ENCODE results near the gene ARAP2. TPM values are rescaled to one million over a fixed set of nuclear protein-coding genes. Genes with fewer than 3 reads are reported as not detected.

Gene ARAP2
- total RNA-seq, 2 experiments from 2014 or later: 34.7 to 35.5 TPM

DNA sequence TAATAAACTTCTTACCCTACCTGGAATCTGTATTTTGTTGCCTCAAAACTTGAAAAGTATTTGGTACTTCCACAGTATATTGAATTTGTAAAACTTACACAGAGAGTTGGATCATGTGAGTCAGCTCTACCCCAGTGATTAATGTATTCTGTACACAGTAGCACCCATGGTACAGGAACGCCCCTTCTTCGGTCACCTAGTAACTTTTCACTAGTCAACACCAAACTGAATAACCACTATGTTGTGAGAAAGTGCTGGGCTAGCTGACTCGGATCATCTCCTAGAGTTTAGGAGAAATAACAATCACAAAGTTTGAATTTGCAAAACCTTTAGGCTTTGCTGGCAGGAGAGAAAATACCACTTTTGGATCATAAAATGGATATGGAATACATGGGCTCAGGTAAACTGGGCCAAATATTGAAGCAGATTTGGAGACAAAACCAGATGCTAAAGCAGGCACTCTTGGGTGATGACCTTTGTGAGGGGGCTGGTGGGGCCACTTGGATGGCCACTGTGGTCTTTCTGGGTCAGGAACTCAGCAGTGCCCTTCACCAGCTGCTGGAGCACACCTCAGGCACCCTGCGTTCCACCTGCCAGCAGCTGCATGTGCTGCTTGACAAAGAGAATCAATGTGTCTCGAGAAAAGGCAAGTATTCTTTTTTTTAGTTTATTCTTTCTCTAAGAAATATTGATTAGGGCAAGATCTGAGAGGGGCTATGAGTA, 37.2 kb upstream of the ARAP2 start, which contains the start of gene DTHD1:
Gene DTHD1 (plus strand): TSS at position 233 of the 723 bp plus-strand sequence. CDS start 143 bp downstream, at position 376.
- ATAC-seq (no peak), DNase-seq (no peak)
- Mint-ChIP-seq H3K4me3 (peak within 1 kb of the TSS; percentile 31), H3K27ac (no peak within 1 kb of the TSS), H3K27me3 (ENCODE audit: low read depth) (no peaks in the 10 kb centered on the region), H3K9me3 (ENCODE audit: insufficient read depth) (no peaks in the 10 kb centered on the region), H3K36me3 (ENCODE audit: low read depth) (peaks cover 5% of the 10 kb centered on the region), H3K4me1 (ENCODE audit: low read depth) (peaks cover 64% of the 10 kb centered on the region)
- ChIA-PET CTCF (interaction anchor here (1.3 to 3.2 kb wide), 4 partner anchors 9 to 38 kb away, joined by 4 to 19 read pairs (median 8); partner anchors contain the start of gene ARAP2), POLR2A (interaction anchor here (0.5 to 1.9 kb wide), 2 partner anchors 33 to 37 kb away, joined by 3 to 10 read pairs; partner anchors contain the start of gene ARAP2)

GRCh38 chr4:36280555-36280954, 36.2 kb upstream of the ARAP2 start:
- H3K9me3 Mint-ChIP-seq (ENCODE audit: insufficient read depth): no peaks in the 10 kb centered on the region
- ATAC-seq (peak; percentile 26), DNase-seq (no peak)
- no peak overlapping the region for H3K4me3 Mint-ChIP-seq
- ChIA-PET CTCF (interaction anchor here (1.1 to 3.2 kb wide), 4 partner anchors 10 to 120 kb away, joined by 3 to 19 read pairs (median 7); partner anchors contain the start of gene ARAP2), POLR2A (interaction anchor here (1.9 kb wide), 1 partner anchor 36 kb away, joined by 10 read pairs; the partner anchor contains the start of gene ARAP2)
- no peak overlapping the region for H3K27ac Mint-ChIP-seq
- H3K4me1 Mint-ChIP-seq (ENCODE audit: low read depth): peaks cover 54% of the 10 kb centered on the region
- peaks cover 2% of the 10 kb centered on the region for H3K36me3 Mint-ChIP-seq (ENCODE audit: low read depth)
- H3K27me3 Mint-ChIP-seq (ENCODE audit: low read depth): no peaks in the 10 kb centered on the region

DNA sequence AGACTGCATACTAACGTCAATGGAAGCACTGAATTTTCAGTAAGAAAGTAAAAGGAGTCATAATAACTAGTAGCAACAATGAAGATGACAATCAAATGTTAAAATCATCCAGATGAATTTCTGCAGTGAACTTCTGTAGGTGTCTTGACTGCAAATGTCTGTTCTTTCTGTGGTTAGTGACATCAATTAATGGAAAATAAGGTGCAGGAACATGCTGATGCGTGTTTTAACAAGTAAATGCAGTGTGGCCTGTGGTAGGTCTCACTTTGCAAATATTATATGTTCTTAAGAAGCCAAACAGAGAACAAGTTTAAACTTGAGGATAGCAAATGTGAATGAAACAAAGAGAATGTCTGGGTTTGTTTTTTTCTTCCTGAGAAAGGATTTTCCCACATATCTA, 34.5 kb upstream of the ARAP2 start:
- ChIA-PET POLR2A (no interaction called here), CTCF (no interaction called here)
- Mint-ChIP-seq H3K36me3 (ENCODE audit: low read depth) (peaks cover 2% of the 10 kb centered on the region), H3K4me3 (no peak overlapping the region), H3K27ac (no peak overlapping the region), H3K27me3 (ENCODE audit: low read depth) (no peaks in the 10 kb centered on the region), H3K9me3 (ENCODE audit: insufficient read depth) (no peaks in the 10 kb centered on the region), H3K4me1 (ENCODE audit: low read depth) (peaks cover 37% of the 10 kb centered on the region)
- DNase-seq: no peak
- no peak for ATAC-seq

DNA sequence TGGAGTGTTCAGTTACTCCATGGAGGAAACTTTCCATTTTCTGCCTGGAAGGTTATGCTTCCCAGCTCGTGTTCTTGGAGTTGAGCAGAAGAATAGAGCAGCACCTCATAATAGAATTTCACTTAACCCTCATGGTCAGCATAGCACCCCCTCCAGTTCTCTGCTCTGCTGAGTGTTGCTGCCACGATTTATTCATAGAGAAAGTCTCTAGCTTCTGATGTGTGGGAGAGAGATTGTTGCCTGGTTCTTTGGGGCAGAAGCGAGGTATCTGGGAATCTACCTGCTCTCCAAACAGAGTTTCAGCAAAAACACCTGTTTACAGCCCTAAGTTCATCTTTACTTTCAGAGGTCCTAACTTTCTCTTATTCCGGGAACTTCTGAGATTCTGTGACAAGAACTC, 33.2 kb upstream of the ARAP2 start:
- CTCF ChIA-PET: interaction anchor here (1.4 kb wide), 1 partner anchor 10 kb away, joined by 3 read pairs; no protein-coding TSS in a partner anchor
- Mint-ChIP-seq H3K27ac (no peak overlapping the region), H3K4me3 (no peak overlapping the region), H3K4me1 (ENCODE audit: low read depth) (peaks cover 35% of the 10 kb centered on the region), H3K36me3 (ENCODE audit: low read depth) (no peaks in the 10 kb centered on the region), H3K9me3 (ENCODE audit: insufficient read depth) (no peaks in the 10 kb centered on the region), H3K27me3 (ENCODE audit: low read depth) (no peaks in the 10 kb centered on the region)
- DNase-seq (no peak), ATAC-seq (no peak)
- POLR2A ChIA-PET: interaction anchor here (1.0 kb wide), 1 partner anchor 25 kb away, joined by 3 read pairs; no protein-coding TSS in a partner anchor

- Mint-ChIP-seq H3K4me3 (no peak overlapping the region), H3K27ac (no peak overlapping the region), H3K27me3 (ENCODE audit: low read depth) (no peaks in the 10 kb centered on the region), H3K9me3 (ENCODE audit: insufficient read depth) (no peaks in the 10 kb centered on the region), H3K4me1 (ENCODE audit: low read depth) (peaks cover 28% of the 10 kb centered on the region), H3K36me3 (ENCODE audit: low read depth) (peaks cover 2% of the 10 kb centered on the region)
- no peak for ATAC-seq
- POLR2A ChIA-PET: no interaction called here
- CTCF ChIA-PET: interaction anchor here (0.7 kb wide), 1 partner anchor 158 kb away, joined by 3 read pairs; no protein-coding TSS in a partner anchor
- DNase-seq: no peak
Observed at GRCh38 chr4:36274158-36274557, 29.8 kb upstream of the ARAP2 start.

GRCh38 chr4:36273276-36273675, 29.0 kb upstream of the ARAP2 start:
- Mint-ChIP-seq H3K4me3 (no peak overlapping the region), H3K9me3 (ENCODE audit: insufficient read depth) (no peaks in the 10 kb centered on the region), H3K36me3 (ENCODE audit: low read depth) (peaks cover 2% of the 10 kb centered on the region), H3K4me1 (ENCODE audit: low read depth) (peaks cover 30% of the 10 kb centered on the region), H3K27me3 (ENCODE audit: low read depth) (no peaks in the 10 kb centered on the region), H3K27ac (no peak overlapping the region)
- ATAC-seq (no peak), DNase-seq (no peak)
- ChIA-PET POLR2A (no interaction called here), CTCF (no interaction called here)

- Mint-ChIP-seq H3K9me3 (ENCODE audit: insufficient read depth) (no peaks in the 10 kb centered on the region), H3K27ac (peak overlapping the region; percentile 41), H3K4me1 (ENCODE audit: low read depth) (peaks cover 37% of the 10 kb centered on the region), H3K27me3 (ENCODE audit: low read depth) (no peaks in the 10 kb centered on the region), H3K36me3 (ENCODE audit: low read depth) (peaks cover 5% of the 10 kb centered on the region), H3K4me3 (no peak overlapping the region)
- ChIA-PET CTCF (interaction anchor here (1.0 to 3.2 kb wide), 4 partner anchors 11 to 45 kb away, joined by 3 to 16 read pairs (median 6); no protein-coding TSS in a partner anchor), POLR2A (interaction anchor here (0.6 to 0.9 kb wide), 3 partner anchors 16 to 52 kb away, joined by 3 to 9 read pairs (median 3); partner anchors contain the start of gene ARAP2)
- DNase-seq: no peak
- no peak for ATAC-seq
Observed at GRCh38 chr4:36269533-36270173, 25.3 kb upstream of the ARAP2 start.

DNA sequence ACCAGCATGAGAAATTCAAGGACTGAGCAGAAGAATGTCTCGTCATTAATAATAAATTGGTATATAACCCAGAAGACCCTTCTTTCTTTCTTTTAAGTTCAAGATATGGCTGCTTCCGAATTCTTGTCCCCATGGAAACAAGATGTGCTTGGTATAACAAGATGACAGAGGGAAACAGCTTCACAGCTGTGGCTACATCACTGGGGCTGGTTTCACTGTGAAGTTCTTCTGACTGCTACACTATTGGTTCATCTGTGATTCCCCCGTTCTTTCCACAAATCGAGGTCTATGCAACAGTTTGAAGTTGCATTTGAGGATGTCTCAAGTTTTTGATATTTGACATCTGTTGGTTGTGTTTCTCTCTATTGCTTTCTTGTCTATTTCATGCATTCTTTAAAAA, 24.8 kb upstream of the ARAP2 start:
- CTCF ChIA-PET: interaction anchor here (1.0 to 3.2 kb wide), 4 partner anchors 10 to 80 kb away, joined by 3 to 16 read pairs (median 6); no protein-coding TSS in a partner anchor

GRCh38 chr4:36267486-36268268, 23.4 kb upstream of the ARAP2 start:
- Mint-ChIP-seq H3K27ac (no peak overlapping the region), H3K27me3 (ENCODE audit: low read depth) (no peaks in the 10 kb centered on the region), H3K36me3 (ENCODE audit: low read depth) (peaks cover 5% of the 10 kb centered on the region), H3K9me3 (ENCODE audit: insufficient read depth) (no peaks in the 10 kb centered on the region), H3K4me3 (no peak overlapping the region), H3K4me1 (ENCODE audit: low read depth) (peaks cover 40% of the 10 kb centered on the region)
- no peak for DNase-seq
- ChIA-PET POLR2A (interaction anchor here (0.5 to 1.3 kb wide), 4 partner anchors 13 to 58 kb away, joined by 3 to 5 read pairs (median 3); no protein-coding TSS in a partner anchor), CTCF (interaction anchor here (0.7 to 3.2 kb wide), 12 partner anchors 9 to 132 kb away, joined by 3 to 16 read pairs (median 4); partner anchors contain the start of genes ARAP2 and DTHD1)
- ATAC-seq: peak; percentile 21

More for the DNA sequence above, 24.8 kb upstream of the ARAP2 start:
- Mint-ChIP-seq H3K27me3 (ENCODE audit: low read depth) (no peaks in the 10 kb centered on the region), H3K9me3 (ENCODE audit: insufficient read depth) (no peaks in the 10 kb centered on the region), H3K4me1 (ENCODE audit: low read depth) (peaks cover 40% of the 10 kb centered on the region), H3K36me3 (ENCODE audit: low read depth) (peaks cover 5% of the 10 kb centered on the region), H3K27ac (peak overlapping the region; percentile 41), H3K4me3 (no peak overlapping the region)
- DNase-seq: peak; percentile 63
- POLR2A ChIA-PET: interaction anchor here (0.8 to 0.9 kb wide), 2 partner anchors 17 to 25 kb away, joined by 3 to 9 read pairs; partner anchors contain the start of gene ARAP2
- ATAC-seq: peak; percentile 95

DNA sequence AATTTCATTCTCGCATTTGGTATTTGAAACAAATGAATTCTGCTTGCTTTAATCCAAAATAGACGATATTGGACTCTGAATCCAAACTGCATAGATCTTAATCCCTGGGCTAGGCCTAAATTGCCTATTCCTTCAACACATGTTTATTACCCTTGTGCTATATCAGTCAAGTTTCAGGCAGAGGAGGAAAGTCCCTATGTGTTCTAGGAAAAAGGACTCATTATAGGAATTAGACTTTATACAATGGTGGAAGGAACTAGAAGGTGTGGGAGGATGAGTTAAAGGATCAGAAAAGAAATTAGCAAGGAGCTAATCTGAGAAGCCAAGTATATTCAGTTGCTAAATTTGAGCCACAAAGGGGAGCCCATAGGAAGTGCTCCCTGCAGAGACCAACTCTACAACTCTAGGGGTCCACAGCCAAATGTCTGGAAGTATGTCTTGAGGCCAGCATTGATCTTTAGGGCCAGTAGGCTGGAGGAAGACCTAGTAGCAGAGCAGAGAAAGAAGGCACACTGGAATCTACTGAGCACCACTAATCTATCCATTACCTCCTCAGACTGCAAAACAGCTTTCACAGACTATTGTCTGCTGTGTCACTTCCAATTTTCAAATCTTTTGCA, 20.0 kb upstream of the ARAP2 start:
- Mint-ChIP-seq H3K27me3 (ENCODE audit: low read depth) (no peaks in the 10 kb centered on the region), H3K36me3 (ENCODE audit: low read depth) (peaks cover 5% of the 10 kb centered on the region), H3K4me3 (no peak overlapping the region), H3K4me1 (ENCODE audit: low read depth) (peaks cover 34% of the 10 kb centered on the region), H3K9me3 (ENCODE audit: insufficient read depth) (no peaks in the 10 kb centered on the region), H3K27ac (no peak overlapping the region)
- CTCF ChIA-PET: interaction anchor here (1.3 to 1.5 kb wide), 3 partner anchors 12 to 22 kb away, joined by 3 to 4 read pairs (median 4); partner anchors contain the start of gene ARAP2
- ATAC-seq: no peak
- POLR2A ChIA-PET: no interaction called here
- DNase-seq: no peak

GRCh38 chr4:36260731-36261130, 16.4 kb upstream of the ARAP2 start:
- POLR2A ChIA-PET: no interaction called here
- H3K4me1 Mint-ChIP-seq (ENCODE audit: low read depth): peaks cover 19% of the 10 kb centered on the region
- CTCF ChIA-PET: no interaction called here
- H3K4me3 Mint-ChIP-seq: no peak overlapping the region
- H3K27me3 Mint-ChIP-seq (ENCODE audit: low read depth): no peaks in the 10 kb centered on the region
- no peaks in the 10 kb centered on the region for H3K9me3 Mint-ChIP-seq (ENCODE audit: insufficient read depth)
- no peak overlapping the region for H3K27ac Mint-ChIP-seq
- DNase-seq (no peak), ATAC-seq (no peak)
- peaks cover 5% of the 10 kb centered on the region for H3K36me3 Mint-ChIP-seq (ENCODE audit: low read depth)

Measured in activated CD8-positive, alpha-beta T cell treated with anti-CD3 and anti-CD28 coated beads, Interleukin-2, amount 10 ng/mL, durations not matched to agents 7 days and 5 days (primary cell).